Bronchial epithelial cell (primary cell): ENCODE results near the gene BTN2A1. TPM values are rescaled to one million over a fixed set of nuclear protein-coding genes. Genes with fewer than 3 reads are reported as not detected.
A peak's percentile ranks its signal among the peaks of the same experiment; 100 is the strongest.

Experiments used
- DNase-seq: peaks from one replicate; pipeline ENCODE4 v3.0.0-alpha.2; 2010; ENCODE audit warnings: low read depth
- FAIRE-seq: peaks from 2 replicates; lab custom pipeline; 2011; peaks lifted over from hg19 to GRCh38; lab: Jason Lieb, UNC
- H3K27me3 ChIP-seq: 2 replicates; pipeline ENCODE4 v1.5.1; 2011; ENCODE audit warnings: low read length; ENCODE audit not compliant: control insufficient read depth, insufficient read depth
- H3K36me3 ChIP-seq: 2 replicates; pipeline ENCODE4 v1.5.1; 2011; ENCODE audit warnings: low read length; ENCODE audit not compliant: control insufficient read depth, insufficient read depth
- H3K4me3 ChIP-seq: 2 replicates; pipeline ENCODE4 v1.5.1; 2011; ENCODE audit warnings: mild to moderate bottlenecking, low read depth, low read length, control low read depth
- total RNA-seq: library from RNA; depleted of rRNA; stranded (reverse); fragments of >200 nt; gene quantifications from 2 replicates; pipeline ENCODE4 v1.2.1, GENCODE V29; 2014
- TF ChIP-seq, protein P1 (sequence below): IDR thresholded peaks from 2 replicates; pipeline ENCODE4 v1.5.1; 2011; ENCODE audit warnings: mild to moderate bottlenecking, moderate library complexity, low read length, control low read depth, inconsistent platforms; ENCODE audit not compliant: insufficient read depth, severe bottlenecking

BTN2A1 gene
- total RNA-seq, 1 donor from 2014 or later, result 5.3 TPM

DNA sequence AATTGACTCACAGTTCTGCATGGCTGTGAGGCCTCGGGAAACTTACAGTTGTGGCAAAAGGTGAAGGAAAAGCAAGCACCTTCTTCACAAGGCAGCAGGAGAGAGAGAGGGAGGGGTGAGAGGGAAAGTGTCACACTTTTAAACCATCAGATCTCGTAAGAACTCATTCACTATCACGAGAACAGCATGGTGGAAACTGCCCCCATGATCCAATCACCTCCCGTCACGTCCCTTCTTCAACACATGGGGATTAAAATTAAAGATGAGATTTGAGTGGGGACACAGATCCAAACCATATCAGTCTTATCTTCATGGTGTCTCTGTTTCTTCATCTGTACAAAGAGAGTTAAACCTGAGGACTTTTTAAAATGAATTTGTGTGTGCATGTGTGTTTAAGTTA lies 28.6 kb downstream of the BTN2A1 start:
- TF ChIP-seq, protein P1, sequence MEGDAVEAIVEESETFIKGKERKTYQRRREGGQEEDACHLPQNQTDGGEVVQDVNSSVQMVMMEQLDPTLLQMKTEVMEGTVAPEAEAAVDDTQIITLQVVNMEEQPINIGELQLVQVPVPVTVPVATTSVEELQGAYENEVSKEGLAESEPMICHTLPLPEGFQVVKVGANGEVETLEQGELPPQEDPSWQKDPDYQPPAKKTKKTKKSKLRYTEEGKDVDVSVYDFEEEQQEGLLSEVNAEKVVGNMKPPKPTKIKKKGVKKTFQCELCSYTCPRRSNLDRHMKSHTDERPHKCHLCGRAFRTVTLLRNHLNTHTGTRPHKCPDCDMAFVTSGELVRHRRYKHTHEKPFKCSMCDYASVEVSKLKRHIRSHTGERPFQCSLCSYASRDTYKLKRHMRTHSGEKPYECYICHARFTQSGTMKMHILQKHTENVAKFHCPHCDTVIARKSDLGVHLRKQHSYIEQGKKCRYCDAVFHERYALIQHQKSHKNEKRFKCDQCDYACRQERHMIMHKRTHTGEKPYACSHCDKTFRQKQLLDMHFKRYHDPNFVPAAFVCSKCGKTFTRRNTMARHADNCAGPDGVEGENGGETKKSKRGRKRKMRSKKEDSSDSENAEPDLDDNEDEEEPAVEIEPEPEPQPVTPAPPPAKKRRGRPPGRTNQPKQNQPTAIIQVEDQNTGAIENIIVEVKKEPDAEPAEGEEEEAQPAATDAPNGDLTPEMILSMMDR, result no peak
- DNase-seq, result no peak

DNA sequence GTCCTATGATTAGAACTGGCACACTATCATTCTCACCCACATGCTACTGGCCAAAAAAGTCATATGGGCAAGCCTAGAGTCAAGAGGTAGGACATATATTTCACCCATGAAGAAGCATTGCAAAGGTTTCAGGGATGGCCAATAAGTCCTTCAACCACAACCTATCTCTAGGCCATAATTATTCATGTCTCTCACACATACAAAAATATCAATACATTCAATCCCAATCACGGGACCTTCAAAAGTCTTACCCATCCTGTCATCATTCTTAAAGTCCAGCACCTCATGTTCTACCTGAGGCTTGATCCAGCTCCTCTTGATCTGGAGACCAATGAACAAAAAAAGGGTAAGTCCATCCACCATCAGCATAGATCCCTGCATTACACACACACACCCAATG lies 29.7 kb downstream of the BTN2A1 start:
- FAIRE-seq, result peak; percentile 40
- H3K36me3 ChIP-seq, result no peaks in the 10 kb centered on the region
- H3K27me3 ChIP-seq, result no peaks in the 10 kb centered on the region
- H3K4me3 ChIP-seq, result no peak overlapping the region
- no peak for DNase-seq
- TF ChIP-seq, protein P1, result no peak

More for the DNA sequence above, 28.6 kb downstream of the BTN2A1 start:
- FAIRE-seq, result no peak
- Histone ChIP-seq H3K27me3 (no peaks in the 10 kb centered on the region), H3K4me3 (no peak overlapping the region), H3K36me3 (no peaks in the 10 kb centered on the region)

DNA sequence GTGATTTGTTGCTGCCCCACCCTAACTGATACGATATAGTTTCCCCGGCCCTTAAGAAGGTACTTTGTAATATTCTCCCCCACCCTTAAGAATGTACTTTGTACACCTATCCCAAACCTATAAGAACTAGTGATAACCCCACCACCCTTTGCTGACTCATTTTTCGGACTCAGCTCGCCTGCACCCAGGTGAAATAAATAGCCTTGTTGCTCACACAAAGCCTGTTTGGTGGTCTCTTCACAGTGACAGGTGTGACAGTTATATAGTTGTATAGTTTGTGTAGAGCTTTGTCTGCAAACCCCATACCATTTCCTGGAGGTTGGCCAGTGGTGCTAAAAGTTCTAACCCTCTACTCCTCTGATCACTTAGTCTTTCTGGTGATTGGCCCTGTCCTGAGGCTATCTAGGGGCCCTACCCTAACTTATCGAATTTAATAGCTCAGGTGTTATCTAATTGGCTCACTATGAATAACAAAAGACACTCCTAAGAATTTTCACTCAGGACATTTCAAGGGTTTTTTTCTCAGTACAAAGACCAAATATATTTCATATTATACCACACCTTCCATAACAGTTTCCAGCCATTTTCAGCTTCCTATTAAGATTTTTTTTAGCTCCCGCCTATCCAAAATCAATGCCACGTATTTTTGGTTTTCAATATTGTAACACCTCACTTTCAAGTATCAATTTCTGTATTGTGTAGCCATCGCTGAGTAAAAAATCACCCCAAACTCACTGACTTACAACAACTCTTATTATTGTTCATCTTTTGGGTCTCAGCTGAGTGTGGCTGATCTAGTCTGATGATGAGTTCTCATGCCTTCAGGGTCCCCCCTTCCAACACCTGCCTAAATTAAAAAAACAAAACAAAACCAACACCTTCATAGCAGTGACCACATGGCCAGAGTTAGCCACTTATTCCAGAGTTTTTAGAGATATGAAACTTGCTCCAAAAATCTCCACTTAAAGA lies 32.5 kb downstream of the BTN2A1 start:
- TF ChIP-seq, protein P1, result no peak
- FAIRE-seq, result no peak

DNA sequence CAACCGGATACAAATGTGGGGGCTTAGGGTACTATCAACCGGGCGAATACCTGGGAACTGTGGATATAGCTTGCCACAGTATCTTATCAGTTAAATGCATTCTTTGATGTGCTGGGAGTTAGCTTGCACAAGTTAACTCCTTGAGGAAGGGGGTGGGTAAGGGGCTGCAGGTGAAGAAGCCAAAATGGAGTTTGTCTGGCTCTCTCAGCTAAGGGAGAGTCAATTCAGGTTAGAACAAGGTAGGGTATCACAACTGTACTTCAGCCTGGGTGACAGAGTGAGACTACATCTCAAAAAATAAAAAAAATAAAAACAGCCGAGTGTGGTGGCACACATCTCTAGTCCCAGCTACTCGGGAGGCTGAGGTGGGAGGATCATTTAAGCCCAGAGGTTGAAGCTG lies 33.8 kb downstream of the BTN2A1 start:
- Histone ChIP-seq H3K4me3 (no peak overlapping the region), H3K27me3 (no peaks in the 10 kb centered on the region), H3K36me3 (no peaks in the 10 kb centered on the region)
- no peak for FAIRE-seq
- no peak for DNase-seq
- TF ChIP-seq, protein P1, result no peak

More for the DNA sequence above, 32.5 kb downstream of the BTN2A1 start:
- Histone ChIP-seq H3K27me3 (no peaks in the 10 kb centered on the region), H3K36me3 (no peaks in the 10 kb centered on the region), H3K4me3 (no peak overlapping the region)
- no peak for DNase-seq

DNA sequence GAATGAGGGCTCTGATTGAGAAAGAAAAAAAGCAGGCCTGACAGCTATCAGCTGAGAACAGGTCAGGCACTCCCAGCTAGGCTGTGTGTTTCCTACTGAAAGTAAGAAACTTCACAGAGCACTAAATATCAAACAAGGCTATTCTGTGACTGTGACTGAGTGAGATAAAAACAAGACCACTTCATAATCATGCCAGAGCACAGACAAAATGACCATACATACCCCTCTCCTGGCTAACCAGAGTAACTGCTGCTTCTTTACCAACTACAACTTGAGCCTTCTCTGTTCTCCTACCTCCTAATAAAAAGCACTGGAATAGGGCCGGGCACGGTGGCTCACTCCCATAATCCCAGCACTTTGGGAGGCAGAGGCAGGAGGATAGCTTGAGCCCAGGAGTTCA lies 35.5 kb downstream of the BTN2A1 start:
- Histone ChIP-seq H3K36me3 (no peaks in the 10 kb centered on the region), H3K27me3 (no peaks in the 10 kb centered on the region), H3K4me3 (no peak overlapping the region)
- TF ChIP-seq, protein P1, result peak; percentile 13
- FAIRE-seq (peak; percentile 62), DNase-seq (no peak)
